Measurements from ENCODE around the gene IL9R. TPM values are rescaled to one million over a fixed set of nuclear protein-coding genes. Genes with fewer than 3 reads are reported as not detected.
"Not testable (repeated sequence)": the region's sequence is repeated elsewhere in the genome, so short reads cannot be mapped to it uniquely, and the experiment has no call there.

The IL9R gene
- total and polyA plus RNA-seq, 4 donors, result 0.30 TPM; not detected in 3

- no peak for DNase-seq
- H3K36me3 ChIP-seq (ENCODE audit: control insufficient read depth in 1 of 2, insufficient read depth in 2 of 2, low read length in 1 of 2), result no peaks in the 10 kb centered on the region
- H3K4me1 ChIP-seq (ENCODE audit: control insufficient read depth in 1 of 2, insufficient read depth in 2 of 2, low read length in 2 of 2), result no peaks in the 10 kb centered on the region
- 74 to 75% methylated on average over 12 of the region's 12 CpGs for WGBS, 2 donors
- H3K27ac ChIP-seq (ENCODE audit: low read depth in 1 of 2, low read length in 2 of 2), result no peak overlapping the region
- no peaks in the 10 kb centered on the region for H3K27me3 ChIP-seq (ENCODE audit: control insufficient read depth in 1 of 2, insufficient read depth in 2 of 2, low read length in 1 of 2)
- no peak overlapping the region for H3K4me3 ChIP-seq (ENCODE audit: low read length in 2 of 2)
- intact Hi-C loops (cut with DNase I), result no loop called here
- ATAC-seq (ENCODE audit: low FRiP score), result no peak
- H3K9me3 ChIP-seq (ENCODE audit: control insufficient read depth, low read length), result no peaks in the 10 kb centered on the region
These were observed 3.6 kb downstream of the IL9R start for GRCh38 chrX:156001001-156001666.

DNA sequence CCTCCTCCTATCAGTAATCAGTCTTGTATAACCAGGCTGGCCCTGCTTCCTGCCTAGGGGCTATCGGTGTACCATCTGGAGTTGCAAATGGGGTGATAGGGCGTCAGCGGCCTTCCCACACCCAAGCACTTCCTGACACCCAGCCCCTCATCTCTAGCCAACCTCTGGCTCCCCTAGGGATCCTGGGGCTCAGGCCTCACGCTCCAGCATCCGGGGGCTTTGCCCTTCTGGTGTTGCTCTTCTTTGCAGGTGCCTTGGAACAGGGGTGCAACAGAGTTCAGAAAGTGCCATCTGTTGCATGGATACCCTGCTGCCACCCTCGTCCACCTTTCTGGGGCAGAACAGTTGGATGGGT lies 4.1 kb downstream of the IL9R start:
- no peaks in the 10 kb centered on the region for H3K9me3 ChIP-seq (ENCODE audit: control insufficient read depth, low read length)
- no peak for DNase-seq
- intact Hi-C loops (cut with DNase I), result no loop called here
- 68 to 73% methylated on average over 6 of the region's 6 CpGs for WGBS, 2 donors
- ATAC-seq (ENCODE audit: low FRiP score), result no peak
- H3K27me3 ChIP-seq (ENCODE audit: control insufficient read depth in 1 of 2, insufficient read depth in 2 of 2, low read length in 1 of 2), result no peaks in the 10 kb centered on the region
- no peak overlapping the region for H3K4me3 ChIP-seq (ENCODE audit: low read length in 2 of 2)
- H3K4me1 ChIP-seq (ENCODE audit: control insufficient read depth in 1 of 2, insufficient read depth in 2 of 2, low read length in 2 of 2), result no peaks in the 10 kb centered on the region
- no peak overlapping the region for H3K27ac ChIP-seq (ENCODE audit: low read depth in 1 of 2, low read length in 2 of 2)
- H3K36me3 ChIP-seq (ENCODE audit: control insufficient read depth in 1 of 2, insufficient read depth in 2 of 2, low read length in 1 of 2), result no peaks in the 10 kb centered on the region

DNA sequence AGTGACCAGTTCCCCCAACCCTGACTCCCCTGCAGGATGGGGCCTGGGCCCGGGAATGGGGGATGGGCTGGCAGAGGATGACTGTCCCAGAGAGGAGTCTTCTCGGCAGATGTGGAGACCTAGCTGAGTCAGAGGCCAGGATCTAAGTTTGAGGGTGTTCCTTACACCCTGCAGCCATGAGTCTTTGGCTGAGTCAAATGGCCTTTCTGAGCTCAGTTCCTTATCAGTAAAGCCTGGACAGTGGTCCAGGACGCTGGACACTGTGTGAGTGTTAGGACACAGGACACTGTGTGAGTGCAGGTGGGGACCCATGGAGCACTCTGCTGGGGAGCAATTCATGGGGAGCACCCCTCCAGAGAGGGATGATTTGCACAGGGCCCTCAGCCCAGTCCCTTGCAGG lies 5.0 kb downstream of the IL9R start:
- H3K27ac ChIP-seq (ENCODE audit: low read depth in 1 of 2, low read length in 2 of 2), result no peak overlapping the region
- ATAC-seq (ENCODE audit: low FRiP score) (no peak), DNase-seq (no peak)
- WGBS, 2 donors, result 72 to 73% methylated on average over 3 of the region's 3 CpGs
- H3K36me3 ChIP-seq (ENCODE audit: control insufficient read depth in 1 of 2, insufficient read depth in 2 of 2, low read length in 1 of 2), result no peaks in the 10 kb centered on the region
- no peaks in the 10 kb centered on the region for H3K9me3 ChIP-seq (ENCODE audit: control insufficient read depth, low read length)
- H3K4me3 ChIP-seq (ENCODE audit: low read length in 2 of 2), result no peak overlapping the region
- intact Hi-C loops (cut with DNase I), result no loop called here
- H3K27me3 ChIP-seq (ENCODE audit: control insufficient read depth in 1 of 2, insufficient read depth in 2 of 2, low read length in 1 of 2), result no peaks in the 10 kb centered on the region
- H3K4me1 ChIP-seq (ENCODE audit: control insufficient read depth in 1 of 2, insufficient read depth in 2 of 2, low read length in 2 of 2), result no peaks in the 10 kb centered on the region

GRCh38 chrX:156003486-156004185 lies 6.1 kb downstream of the IL9R start:
- ATAC-seq (ENCODE audit: low FRiP score) (no peak), DNase-seq (no peak)
- WGBS, 2 donors, result 80 to 81% methylated on average over 14 of the region's 14 CpGs
- no peaks in the 10 kb centered on the region for H3K27me3 ChIP-seq (ENCODE audit: control insufficient read depth in 1 of 2, insufficient read depth in 2 of 2, low read length in 1 of 2)
- H3K36me3 ChIP-seq (ENCODE audit: control insufficient read depth in 1 of 2, insufficient read depth in 2 of 2, low read length in 1 of 2), result no peaks in the 10 kb centered on the region
- no peaks in the 10 kb centered on the region for H3K4me1 ChIP-seq (ENCODE audit: control insufficient read depth in 1 of 2, insufficient read depth in 2 of 2, low read length in 2 of 2)
- H3K4me3 ChIP-seq (ENCODE audit: low read length in 2 of 2), result no peak overlapping the region
- intact Hi-C loops (cut with DNase I), result no loop called here
- H3K27ac ChIP-seq (ENCODE audit: low read depth in 1 of 2, low read length in 2 of 2), result no peak overlapping the region
- no peaks in the 10 kb centered on the region for H3K9me3 ChIP-seq (ENCODE audit: control insufficient read depth, low read length)

DNA sequence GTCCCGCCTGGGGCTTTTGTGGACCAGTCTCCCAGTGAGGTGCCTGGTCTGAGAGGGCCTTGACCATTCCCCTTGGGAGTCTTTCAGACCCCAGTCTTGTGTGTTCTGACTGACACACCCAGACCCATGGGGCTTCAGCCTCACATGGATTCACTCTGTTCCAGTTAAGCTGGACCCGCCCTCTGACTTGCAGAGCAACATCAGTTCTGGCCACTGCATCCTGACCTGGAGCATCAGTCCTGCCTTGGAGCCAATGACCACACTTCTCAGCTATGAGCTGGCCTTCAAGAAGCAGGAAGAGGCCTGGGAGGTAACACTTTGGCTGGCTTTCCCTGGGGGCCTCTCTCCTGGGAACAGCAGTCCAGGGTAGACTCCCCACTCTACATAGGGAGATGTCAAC lies 6.8 kb downstream of the IL9R start:
- intact Hi-C loops (cut with DNase I), result no loop called here
- ATAC-seq (ENCODE audit: low FRiP score) (no peak), DNase-seq (no peak)
- WGBS, 2 donors, result 61 to 63% methylated on average over 2 of the region's 2 CpGs
- H3K36me3 ChIP-seq (ENCODE audit: control insufficient read depth in 1 of 2, insufficient read depth in 2 of 2, low read length in 1 of 2), result no peaks in the 10 kb centered on the region
- peaks cover 2% of the 10 kb centered on the region for H3K9me3 ChIP-seq (ENCODE audit: control insufficient read depth, low read length)
- no peaks in the 10 kb centered on the region for H3K27me3 ChIP-seq (ENCODE audit: control insufficient read depth in 1 of 2, insufficient read depth in 2 of 2, low read length in 1 of 2)
- no peak overlapping the region for H3K4me3 ChIP-seq (ENCODE audit: low read length in 2 of 2)
- no peaks in the 10 kb centered on the region for H3K4me1 ChIP-seq (ENCODE audit: control insufficient read depth in 1 of 2, insufficient read depth in 2 of 2, low read length in 2 of 2)
- no peak overlapping the region for H3K27ac ChIP-seq (ENCODE audit: low read depth in 1 of 2, low read length in 2 of 2)

GRCh38 chrX:156004740-156005139 lies 7.2 kb downstream of the IL9R start:
- ATAC-seq (ENCODE audit: low FRiP score), result no peak
- 75 to 78% methylated on average over 3 of the region's 3 CpGs for WGBS, 2 donors
- Histone ChIP-seq H3K4me1 (ENCODE audit: control insufficient read depth in 1 of 2, insufficient read depth in 2 of 2, low read length in 2 of 2) (no peaks in the 10 kb centered on the region), H3K9me3 (ENCODE audit: control insufficient read depth, low read length) (peaks cover 2% of the 10 kb centered on the region), H3K27ac (ENCODE audit: low read depth in 1 of 2, low read length in 2 of 2) (no peak overlapping the region), H3K4me3 (ENCODE audit: low read length in 2 of 2) (no peak overlapping the region), H3K36me3 (ENCODE audit: control insufficient read depth in 1 of 2, insufficient read depth in 2 of 2, low read length in 1 of 2) (no peaks in the 10 kb centered on the region), H3K27me3 (ENCODE audit: control insufficient read depth in 1 of 2, insufficient read depth in 2 of 2, low read length in 1 of 2) (no peaks in the 10 kb centered on the region)
- no peak for DNase-seq
- intact Hi-C loops (cut with DNase I), result no loop called here

GRCh38 chrX:156005144-156005543 lies 7.6 kb downstream of the IL9R start:
- H3K9me3 ChIP-seq (ENCODE audit: control insufficient read depth, low read length), result peaks cover 2% of the 10 kb centered on the region
- no peak for ATAC-seq (ENCODE audit: low FRiP score)
- H3K36me3 ChIP-seq (ENCODE audit: control insufficient read depth in 1 of 2, insufficient read depth in 2 of 2, low read length in 1 of 2), result no peaks in the 10 kb centered on the region
- no peaks in the 10 kb centered on the region for H3K27me3 ChIP-seq (ENCODE audit: control insufficient read depth in 1 of 2, insufficient read depth in 2 of 2, low read length in 1 of 2)
- intact Hi-C loops (cut with DNase I), result no loop called here
- WGBS, 2 donors, result 65 to 67% methylated on average over 6 of the region's 6 CpGs
- no peak overlapping the region for H3K4me3 ChIP-seq (ENCODE audit: low read length in 2 of 2)
- no peak overlapping the region for H3K27ac ChIP-seq (ENCODE audit: low read depth in 1 of 2, low read length in 2 of 2)
- H3K4me1 ChIP-seq (ENCODE audit: control insufficient read depth in 1 of 2, insufficient read depth in 2 of 2, low read length in 2 of 2), result no peaks in the 10 kb centered on the region
- no peak for DNase-seq

DNA sequence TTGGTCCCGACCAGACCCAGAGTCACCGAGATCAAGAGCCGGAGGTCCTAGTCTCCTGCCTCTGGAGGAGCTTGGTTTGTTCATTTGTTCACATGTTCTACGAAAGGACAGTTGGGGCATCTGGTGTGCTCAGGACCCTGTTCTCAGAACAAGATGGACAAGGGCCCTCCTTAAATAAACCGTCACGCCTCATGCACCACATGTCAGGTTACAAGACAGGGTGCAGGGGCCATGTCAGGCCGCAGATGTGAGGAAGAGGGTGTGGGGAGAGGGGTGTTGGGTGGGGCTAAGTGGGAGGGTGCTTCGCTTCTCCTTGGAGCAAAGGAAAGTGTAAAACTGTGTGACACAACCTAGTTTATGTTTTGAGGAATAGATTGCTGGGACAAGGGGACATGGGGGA lies 9.0 kb downstream of the IL9R start:
- DNase-seq; H3K36me3 ChIP-seq (ENCODE audit: control insufficient read depth in 1 of 2, insufficient read depth in 2 of 2, low read length in 1 of 2); H3K9me3 ChIP-seq (ENCODE audit: control insufficient read depth, low read length); H3K27me3 ChIP-seq (ENCODE audit: control insufficient read depth in 1 of 2, insufficient read depth in 2 of 2, low read length in 1 of 2); H3K4me3 ChIP-seq (ENCODE audit: low read length in 2 of 2); ATAC-seq (ENCODE audit: low FRiP score); H3K4me1 ChIP-seq (ENCODE audit: control insufficient read depth in 1 of 2, insufficient read depth in 2 of 2, low read length in 2 of 2); H3K27ac ChIP-seq (ENCODE audit: low read depth in 1 of 2, low read length in 2 of 2); intact Hi-C loops (cut with DNase I): not testable (repeated sequence)
- 72 to 78% methylated on average over 6 to 8 of the region's 8 CpGs for WGBS, 2 donors

GRCh38 chrX:156008379-156008778 lies 10.9 kb downstream of the IL9R start:
- 75 to 79% methylated on average over 6 of the region's 7 CpGs for WGBS, 2 donors
- H3K27ac ChIP-seq (ENCODE audit: low read depth in 1 of 2, low read length in 2 of 2); DNase-seq; intact Hi-C loops (cut with DNase I); H3K4me1 ChIP-seq (ENCODE audit: control insufficient read depth in 1 of 2, insufficient read depth in 2 of 2, low read length in 2 of 2); ATAC-seq (ENCODE audit: low FRiP score); H3K27me3 ChIP-seq (ENCODE audit: control insufficient read depth in 1 of 2, insufficient read depth in 2 of 2, low read length in 1 of 2); H3K4me3 ChIP-seq (ENCODE audit: low read length in 2 of 2); H3K36me3 ChIP-seq (ENCODE audit: control insufficient read depth in 1 of 2, insufficient read depth in 2 of 2, low read length in 1 of 2); H3K9me3 ChIP-seq (ENCODE audit: control insufficient read depth, low read length): not testable (repeated sequence)
